ENCODE measurements around the gene MSANTD2.
A peak's percentile ranks its signal among the peaks of the same experiment; 100 is the strongest.

MSANTD2 gene

DNA sequence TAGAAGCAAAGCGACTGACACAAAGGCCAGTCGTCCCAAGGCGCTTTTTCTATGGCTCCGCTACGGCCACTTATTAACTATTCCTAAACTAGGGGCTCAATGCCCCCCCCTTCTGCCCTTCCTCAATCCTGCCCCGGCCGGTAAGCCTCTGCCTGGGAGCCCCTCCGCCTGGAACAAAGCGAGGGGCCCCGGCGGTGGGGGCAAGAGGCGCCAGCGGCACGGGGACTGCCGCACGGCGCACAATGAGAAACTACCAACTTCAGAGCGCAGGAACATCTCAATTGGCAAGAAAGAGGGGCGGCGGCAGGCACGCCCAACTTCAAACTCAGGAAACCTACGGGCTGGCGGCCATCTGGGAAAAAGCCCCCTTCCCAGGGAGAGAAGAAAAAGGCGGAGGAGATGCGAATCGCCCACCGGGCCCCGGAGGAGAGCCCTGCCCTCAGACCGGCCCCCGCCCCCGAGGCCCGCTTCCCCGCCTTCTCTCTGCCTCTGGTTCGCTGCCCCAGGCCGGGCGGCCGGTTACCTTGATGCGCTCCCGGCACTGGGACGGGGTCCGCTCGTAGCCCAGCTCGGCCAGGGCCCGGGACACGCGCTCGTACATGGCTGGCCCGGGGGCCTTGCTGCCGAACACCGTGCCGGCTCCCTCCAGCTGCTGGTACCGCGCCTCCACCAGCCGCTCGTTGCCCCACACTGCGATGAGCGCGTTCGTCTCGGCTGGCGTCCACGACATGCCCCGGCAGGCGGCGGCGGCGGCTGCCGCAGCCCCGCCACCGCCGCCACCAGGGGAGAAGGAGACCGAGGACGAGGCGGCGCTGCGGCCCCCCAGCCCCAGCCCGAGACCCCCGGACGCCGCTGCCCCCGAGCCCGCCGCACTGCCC, 619 bp downstream of the MSANTD2 start:
- TF ChIP-seq, protein P1, sequence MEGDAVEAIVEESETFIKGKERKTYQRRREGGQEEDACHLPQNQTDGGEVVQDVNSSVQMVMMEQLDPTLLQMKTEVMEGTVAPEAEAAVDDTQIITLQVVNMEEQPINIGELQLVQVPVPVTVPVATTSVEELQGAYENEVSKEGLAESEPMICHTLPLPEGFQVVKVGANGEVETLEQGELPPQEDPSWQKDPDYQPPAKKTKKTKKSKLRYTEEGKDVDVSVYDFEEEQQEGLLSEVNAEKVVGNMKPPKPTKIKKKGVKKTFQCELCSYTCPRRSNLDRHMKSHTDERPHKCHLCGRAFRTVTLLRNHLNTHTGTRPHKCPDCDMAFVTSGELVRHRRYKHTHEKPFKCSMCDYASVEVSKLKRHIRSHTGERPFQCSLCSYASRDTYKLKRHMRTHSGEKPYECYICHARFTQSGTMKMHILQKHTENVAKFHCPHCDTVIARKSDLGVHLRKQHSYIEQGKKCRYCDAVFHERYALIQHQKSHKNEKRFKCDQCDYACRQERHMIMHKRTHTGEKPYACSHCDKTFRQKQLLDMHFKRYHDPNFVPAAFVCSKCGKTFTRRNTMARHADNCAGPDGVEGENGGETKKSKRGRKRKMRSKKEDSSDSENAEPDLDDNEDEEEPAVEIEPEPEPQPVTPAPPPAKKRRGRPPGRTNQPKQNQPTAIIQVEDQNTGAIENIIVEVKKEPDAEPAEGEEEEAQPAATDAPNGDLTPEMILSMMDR (IDR thresholded peaks at IDR 0.05; ENCODE audit: control insufficient read depth, insufficient read depth, low read depth, low read length, missing control alignments): no peak
- DNase-seq (ENCODE audit: low read depth): no peak
- peak overlapping the region; percentile 76 for H3K4me3 ChIP-seq (ENCODE audit: control insufficient read depth, low read depth, low read length)

DNA sequence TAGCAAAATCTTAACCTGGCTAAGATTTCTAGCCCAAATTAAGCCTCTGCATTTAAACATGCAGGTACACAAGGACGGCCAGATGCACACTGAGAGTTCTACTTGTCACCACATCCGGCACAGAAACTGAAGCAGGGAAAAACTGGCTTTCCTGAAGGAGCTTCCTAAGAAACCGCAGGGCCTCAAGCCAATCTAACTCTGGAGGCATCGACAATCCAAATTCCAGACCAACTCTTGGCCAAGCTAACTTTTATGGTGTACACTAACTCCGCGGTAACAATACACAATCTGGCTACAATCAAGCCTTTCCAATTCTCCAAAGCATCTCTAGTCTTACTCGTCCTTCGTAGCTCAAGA, 1.2 kb downstream of the MSANTD2 start:
- TF ChIP-seq, protein P1 (IDR thresholded peaks at IDR 0.05; ENCODE audit: control insufficient read depth, insufficient read depth, low read depth, low read length, missing control alignments): no peak
- peak; percentile 52 for DNase-seq (ENCODE audit: low read depth)
- peak overlapping the region; percentile 76 for H3K4me3 ChIP-seq (ENCODE audit: control insufficient read depth, low read depth, low read length)

DNA sequence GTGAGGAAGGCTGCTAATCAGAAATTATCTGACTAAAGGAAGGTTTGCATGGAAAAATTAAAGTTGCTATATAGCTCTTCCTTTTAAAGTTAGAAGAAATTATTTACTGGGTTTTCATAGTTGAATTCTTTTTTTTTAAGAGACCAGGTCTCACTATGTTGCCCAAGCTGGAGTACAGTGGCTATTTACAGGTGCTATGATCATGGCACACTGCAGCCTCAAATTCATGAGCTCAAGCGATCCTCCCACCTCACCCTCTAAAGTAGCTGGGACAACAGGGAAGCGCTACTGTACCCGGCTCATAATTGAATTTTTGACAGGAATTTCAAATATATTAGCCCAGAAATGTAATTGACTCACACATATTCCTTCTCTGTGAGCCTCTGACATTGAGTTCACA, 3.9 kb downstream of the MSANTD2 start:
- no peak for DNase-seq (ENCODE audit: low read depth)
- no peak overlapping the region for H3K4me3 ChIP-seq (ENCODE audit: control insufficient read depth, low read depth, low read length)
- TF ChIP-seq, protein P1 (IDR thresholded peaks at IDR 0.05; ENCODE audit: control insufficient read depth, insufficient read depth, low read depth, low read length, missing control alignments): no peak

DNA sequence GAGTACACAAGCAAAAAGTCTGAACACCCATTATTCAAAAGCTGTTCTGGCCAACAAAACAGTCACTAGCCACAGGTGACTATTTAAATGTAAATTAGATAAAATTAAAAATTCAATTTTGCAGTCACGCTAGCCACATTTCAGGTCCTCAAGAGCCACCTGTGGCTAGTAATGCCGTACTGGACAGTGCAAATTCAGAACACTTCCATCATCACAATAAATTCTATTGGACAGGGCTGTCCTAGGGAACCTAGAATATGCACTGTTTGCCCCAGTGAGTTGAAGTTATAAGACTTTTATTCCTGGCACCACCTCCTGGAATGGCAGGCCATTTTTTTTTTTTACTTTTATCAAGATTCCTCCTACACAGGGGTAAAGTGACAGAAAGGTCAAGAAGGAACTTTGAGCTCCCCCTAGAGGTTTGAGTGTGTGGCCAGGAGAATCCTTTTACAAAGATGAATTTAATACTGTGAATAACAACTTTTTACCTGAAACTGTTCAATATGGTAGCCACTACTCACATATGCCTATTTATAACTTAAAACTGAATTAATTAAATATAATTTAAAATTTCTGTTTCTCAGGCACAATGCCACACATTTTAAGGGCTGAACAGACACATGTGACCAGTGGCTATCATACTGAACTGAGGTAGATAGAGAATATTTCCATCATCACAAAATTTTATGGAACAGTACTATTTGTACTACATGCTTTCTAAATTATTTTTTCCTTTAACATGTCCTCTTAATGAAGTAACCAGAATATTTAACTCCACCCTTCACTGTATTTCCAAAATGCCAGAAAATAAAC, 6.5 kb downstream of the MSANTD2 start:
- TF ChIP-seq, protein P1 (IDR thresholded peaks at IDR 0.05; ENCODE audit: control insufficient read depth, insufficient read depth, low read depth, low read length, missing control alignments): peak; percentile 66
- no peak overlapping the region for H3K4me3 ChIP-seq (ENCODE audit: control insufficient read depth, low read depth, low read length)
- DNase-seq (ENCODE audit: low read depth): no peak

DNA sequence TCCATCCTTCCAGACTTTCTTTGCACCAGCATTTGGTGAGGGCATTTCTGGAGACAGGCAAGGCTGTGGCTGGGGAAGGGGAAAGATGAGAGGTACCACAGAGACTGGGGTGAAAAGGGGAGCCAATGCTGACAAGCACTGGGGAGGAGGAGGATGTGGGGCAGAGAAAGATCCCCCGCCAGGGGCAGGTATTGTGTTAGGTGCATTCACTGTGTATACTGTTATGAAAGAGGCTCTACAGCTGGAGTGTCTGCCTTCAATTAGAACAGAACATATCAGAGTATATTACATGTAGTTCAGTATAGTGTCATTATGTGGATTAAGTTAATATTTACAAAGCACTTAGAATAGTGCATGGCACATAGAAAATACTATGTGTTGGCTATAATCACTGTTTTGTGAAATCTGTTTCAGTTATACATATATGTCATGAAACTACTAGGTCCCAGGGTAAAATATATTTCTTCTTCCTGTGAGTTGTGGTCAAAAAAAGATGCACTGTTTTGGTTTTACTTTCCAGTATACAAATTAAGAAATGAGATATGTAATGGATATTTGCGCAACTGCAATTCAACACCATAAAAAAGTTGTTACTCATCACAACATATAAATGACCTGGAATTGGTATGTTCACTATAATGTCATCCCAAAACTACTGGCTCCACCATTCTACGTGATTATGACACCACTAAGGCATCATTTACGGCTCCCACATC, 8.4 kb downstream of the MSANTD2 start:
- no peak for DNase-seq (ENCODE audit: low read depth)
- TF ChIP-seq, protein P1 (IDR thresholded peaks at IDR 0.05; ENCODE audit: control insufficient read depth, insufficient read depth, low read depth, low read length, missing control alignments): no peak
- no peak overlapping the region for H3K4me3 ChIP-seq (ENCODE audit: control insufficient read depth, low read depth, low read length)

DNA sequence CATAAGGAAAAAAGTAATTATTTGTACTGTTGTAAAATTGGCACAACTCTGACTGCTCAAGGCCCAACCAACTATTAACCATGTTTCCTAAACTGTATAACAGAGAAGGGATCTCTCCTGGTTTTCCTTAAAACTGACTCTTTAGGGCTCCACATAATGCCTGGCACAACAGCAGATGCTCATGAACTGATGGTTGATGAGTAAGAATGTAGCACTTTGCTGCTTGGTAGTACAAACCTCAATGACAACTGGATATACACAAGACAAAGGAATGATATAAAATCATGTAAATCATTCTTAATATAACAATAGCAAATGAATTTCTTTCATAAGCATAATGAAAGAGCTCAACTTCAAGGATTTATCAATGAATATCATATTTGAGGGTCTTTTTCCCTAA, 11.7 kb downstream of the MSANTD2 start:
- no peak for DNase-seq (ENCODE audit: low read depth)
- no peak overlapping the region for H3K4me3 ChIP-seq (ENCODE audit: control insufficient read depth, low read depth, low read length)
- TF ChIP-seq, protein P1 (IDR thresholded peaks at IDR 0.05; ENCODE audit: control insufficient read depth, insufficient read depth, low read depth, low read length, missing control alignments): no peak

Measured in AG09309 (cell line).